ENCODE measurements around the gene COQ6. TPM values are rescaled to one million over a fixed set of nuclear protein-coding genes. Genes with fewer than 3 reads are reported as not detected.
"Not testable (repeated sequence)": the region's sequence is repeated elsewhere in the genome, so short reads cannot be mapped to it uniquely, and the experiment has no call there.

COQ6 gene
- total RNA-seq, 1 experiment from 2014 or later: 21.9 TPM

DNA sequence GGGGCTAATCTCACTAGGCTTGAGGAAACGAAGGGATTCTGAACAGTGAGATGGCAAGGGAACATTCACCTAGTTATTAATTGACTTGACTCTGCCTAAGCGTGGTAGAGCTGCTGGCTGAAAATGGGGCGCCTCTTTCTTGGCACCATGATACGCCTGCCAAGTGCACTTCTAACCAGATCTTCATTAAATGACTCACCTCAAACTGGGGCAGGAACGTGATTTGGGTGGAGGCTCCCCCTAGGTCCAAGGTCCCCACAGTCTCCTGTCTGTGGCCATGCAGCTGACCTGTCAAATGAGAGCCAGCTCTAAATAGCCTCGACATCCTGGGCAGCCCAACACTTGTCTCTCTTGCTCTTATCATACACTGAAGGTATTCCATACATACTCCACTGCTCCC lies 26.0 kb downstream of the COQ6 start:
- Mint-ChIP-seq H3K27me3 (ENCODE audit: unreplicated experiment) (no peaks in the 10 kb centered on the region), H3K27ac (ENCODE audit: unreplicated experiment) (no peak overlapping the region), H3K4me1 (ENCODE audit: low read depth, unreplicated experiment) (peaks cover 39% of the 10 kb centered on the region), H3K4me3 (ENCODE audit: low read depth, unreplicated experiment) (no peak overlapping the region), H3K36me3 (ENCODE audit: insufficient read depth, unreplicated experiment) (peaks cover 6% of the 10 kb centered on the region), H3K9me3 (ENCODE audit: low read depth, unreplicated experiment) (no peaks in the 10 kb centered on the region)
- CTCF ChIA-PET: interaction anchor here (0.7 kb wide), 2 partner anchors 40 to 918 kb away, joined by 3 to 4 read pairs; partner anchors contain the start of gene RBM25
- intact Hi-C loops (cut with micrococcal nuclease; ENCODE audit: unreplicated experiment): no loop called here
- TF ChIP-seq, protein P1, sequence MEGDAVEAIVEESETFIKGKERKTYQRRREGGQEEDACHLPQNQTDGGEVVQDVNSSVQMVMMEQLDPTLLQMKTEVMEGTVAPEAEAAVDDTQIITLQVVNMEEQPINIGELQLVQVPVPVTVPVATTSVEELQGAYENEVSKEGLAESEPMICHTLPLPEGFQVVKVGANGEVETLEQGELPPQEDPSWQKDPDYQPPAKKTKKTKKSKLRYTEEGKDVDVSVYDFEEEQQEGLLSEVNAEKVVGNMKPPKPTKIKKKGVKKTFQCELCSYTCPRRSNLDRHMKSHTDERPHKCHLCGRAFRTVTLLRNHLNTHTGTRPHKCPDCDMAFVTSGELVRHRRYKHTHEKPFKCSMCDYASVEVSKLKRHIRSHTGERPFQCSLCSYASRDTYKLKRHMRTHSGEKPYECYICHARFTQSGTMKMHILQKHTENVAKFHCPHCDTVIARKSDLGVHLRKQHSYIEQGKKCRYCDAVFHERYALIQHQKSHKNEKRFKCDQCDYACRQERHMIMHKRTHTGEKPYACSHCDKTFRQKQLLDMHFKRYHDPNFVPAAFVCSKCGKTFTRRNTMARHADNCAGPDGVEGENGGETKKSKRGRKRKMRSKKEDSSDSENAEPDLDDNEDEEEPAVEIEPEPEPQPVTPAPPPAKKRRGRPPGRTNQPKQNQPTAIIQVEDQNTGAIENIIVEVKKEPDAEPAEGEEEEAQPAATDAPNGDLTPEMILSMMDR (IDR thresholded peaks at IDR 0.05; ENCODE audit: unreplicated experiment): no peak
- BruUV-seq (replicated peaks): no TSS peak
- no peak for DNase-seq

DNA sequence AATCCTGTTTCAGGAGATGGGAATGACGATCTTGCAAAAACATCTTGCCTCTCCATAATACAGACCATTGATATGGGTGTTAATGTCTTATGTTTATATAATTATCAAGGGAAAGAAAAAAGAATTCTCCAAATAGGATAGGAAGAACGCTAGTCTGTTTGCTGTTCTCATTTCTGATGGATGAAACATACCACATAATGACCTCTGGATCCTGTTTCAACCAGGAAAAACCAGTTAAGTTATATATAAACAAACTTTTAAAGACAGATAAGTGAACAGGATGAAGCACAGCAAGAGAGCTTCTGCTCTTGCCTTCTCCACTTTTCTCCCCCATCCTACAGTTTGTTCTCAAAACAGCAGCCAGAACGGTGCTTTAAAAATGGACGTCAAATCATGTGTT lies 27.8 kb downstream of the COQ6 start:
- Mint-ChIP-seq H3K27ac (ENCODE audit: unreplicated experiment) (no peak overlapping the region), H3K4me1 (ENCODE audit: low read depth, unreplicated experiment) (peaks cover 39% of the 10 kb centered on the region), H3K4me3 (ENCODE audit: low read depth, unreplicated experiment) (no peak overlapping the region), H3K9me3 (ENCODE audit: low read depth, unreplicated experiment) (no peaks in the 10 kb centered on the region), H3K27me3 (ENCODE audit: unreplicated experiment) (no peaks in the 10 kb centered on the region), H3K36me3 (ENCODE audit: insufficient read depth, unreplicated experiment) (peaks cover 1% of the 10 kb centered on the region)
- TF ChIP-seq, protein P1 (IDR thresholded peaks at IDR 0.05; ENCODE audit: unreplicated experiment): no peak
- CTCF ChIA-PET: no interaction called here
- BruUV-seq (replicated peaks): no TSS peak
- no peak for DNase-seq
- intact Hi-C loops (cut with micrococcal nuclease; ENCODE audit: unreplicated experiment): no loop called here

DNA sequence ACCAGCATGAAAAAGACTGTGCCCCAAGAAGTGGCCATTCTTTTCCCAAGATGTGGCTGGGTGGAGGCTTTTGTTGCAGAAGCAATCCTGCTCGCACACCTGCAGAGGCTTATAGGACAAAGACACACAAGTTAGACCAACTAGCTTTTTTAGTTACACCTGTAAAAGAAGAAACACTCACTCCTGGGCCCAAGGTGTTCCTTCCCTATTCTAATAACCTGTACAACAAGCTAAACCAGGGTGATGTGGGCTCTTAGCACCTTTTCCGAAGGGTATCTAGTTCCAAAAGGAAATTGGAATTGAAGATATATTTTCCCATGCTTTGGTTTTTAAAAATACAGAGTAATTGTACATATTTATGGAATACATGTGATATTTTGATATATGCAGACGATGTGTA lies 38.0 kb downstream of the COQ6 start:
- Mint-ChIP-seq H3K9me3 (ENCODE audit: low read depth, unreplicated experiment) (no peaks in the 10 kb centered on the region), H3K27ac (ENCODE audit: unreplicated experiment) (no peak overlapping the region), H3K4me1 (ENCODE audit: low read depth, unreplicated experiment) (no peaks in the 10 kb centered on the region), H3K36me3 (ENCODE audit: insufficient read depth, unreplicated experiment) (peaks cover 5% of the 10 kb centered on the region), H3K27me3 (ENCODE audit: unreplicated experiment) (no peaks in the 10 kb centered on the region), H3K4me3 (ENCODE audit: low read depth, unreplicated experiment) (no peak overlapping the region)
- DNase-seq: no peak
- CTCF ChIA-PET: interaction anchor here (0.6 kb wide), 1 partner anchor 15 kb away, joined by 3 read pairs; no protein-coding TSS in a partner anchor
- TF ChIP-seq, protein P1 (IDR thresholded peaks at IDR 0.05; ENCODE audit: unreplicated experiment): no peak
- BruUV-seq (replicated peaks): no TSS peak
- intact Hi-C loops (cut with micrococcal nuclease; ENCODE audit: unreplicated experiment): no loop called here

DNA sequence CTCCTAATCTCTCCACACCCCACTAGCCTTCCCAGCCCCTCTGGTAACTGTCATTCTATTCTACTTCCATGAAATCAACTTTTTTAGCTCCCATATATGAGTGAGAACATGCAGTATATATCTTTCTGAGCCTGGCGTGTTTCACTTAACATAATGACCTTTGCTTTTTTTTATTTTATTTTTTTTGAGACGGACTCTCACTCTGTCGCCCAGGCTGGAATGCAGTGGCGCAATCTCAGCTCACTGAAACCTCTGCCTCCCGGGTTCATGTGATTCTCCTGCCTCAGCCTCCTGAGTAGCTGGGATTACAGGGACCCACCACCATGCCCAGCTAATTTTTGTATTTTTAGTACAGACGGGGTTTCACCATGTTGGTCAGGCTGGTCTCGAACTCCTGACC lies 38.6 kb downstream of the COQ6 start:
- DNase-seq; H3K4me3 Mint-ChIP-seq (ENCODE audit: low read depth, unreplicated experiment); intact Hi-C loops (cut with micrococcal nuclease; ENCODE audit: unreplicated experiment); BruUV-seq (replicated peaks); H3K36me3 Mint-ChIP-seq (ENCODE audit: insufficient read depth, unreplicated experiment); H3K27me3 Mint-ChIP-seq (ENCODE audit: unreplicated experiment); H3K9me3 Mint-ChIP-seq (ENCODE audit: low read depth, unreplicated experiment); H3K4me1 Mint-ChIP-seq (ENCODE audit: low read depth, unreplicated experiment); H3K27ac Mint-ChIP-seq (ENCODE audit: unreplicated experiment): not testable (repeated sequence)
- CTCF ChIA-PET: interaction anchor here (0.6 kb wide), 1 partner anchor 15 kb away, joined by 3 read pairs; no protein-coding TSS in a partner anchor

DNA sequence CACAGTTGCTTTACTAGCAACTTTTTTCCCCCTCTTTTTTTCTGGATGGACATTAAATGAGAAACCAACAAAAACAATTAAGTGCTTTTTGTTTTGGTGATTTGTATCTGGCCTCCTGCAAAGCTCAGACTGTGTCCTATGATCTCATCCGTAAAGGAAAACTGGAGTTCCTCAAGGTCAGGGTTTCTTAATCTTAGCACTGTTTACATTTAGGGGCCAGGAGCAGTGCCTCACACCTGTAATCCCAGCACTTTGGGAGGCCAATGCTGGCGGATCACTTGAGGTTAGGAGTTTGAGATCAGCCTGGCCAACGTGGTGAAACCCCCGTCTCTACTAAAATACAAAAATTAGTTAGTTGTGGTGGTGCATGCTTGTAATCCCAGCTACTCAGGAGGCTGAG lies 41.0 kb downstream of the COQ6 start:
- Mint-ChIP-seq H3K9me3 (ENCODE audit: low read depth, unreplicated experiment) (no peaks in the 10 kb centered on the region), H3K36me3 (ENCODE audit: insufficient read depth, unreplicated experiment) (peaks cover 5% of the 10 kb centered on the region), H3K27ac (ENCODE audit: unreplicated experiment) (no peak overlapping the region), H3K27me3 (ENCODE audit: unreplicated experiment) (no peaks in the 10 kb centered on the region), H3K4me3 (ENCODE audit: low read depth, unreplicated experiment) (no peak overlapping the region), H3K4me1 (ENCODE audit: low read depth, unreplicated experiment) (peaks cover 8% of the 10 kb centered on the region)
- CTCF ChIA-PET: interaction anchor here (0.7 kb wide), 1 partner anchor 415 kb away, joined by 3 read pairs; no protein-coding TSS in a partner anchor
- intact Hi-C loops (cut with micrococcal nuclease; ENCODE audit: unreplicated experiment): no loop called here
- TF ChIP-seq, protein P1 (IDR thresholded peaks at IDR 0.05; ENCODE audit: unreplicated experiment): no peak
- BruUV-seq (replicated peaks): no TSS peak
- no peak for DNase-seq

DNA sequence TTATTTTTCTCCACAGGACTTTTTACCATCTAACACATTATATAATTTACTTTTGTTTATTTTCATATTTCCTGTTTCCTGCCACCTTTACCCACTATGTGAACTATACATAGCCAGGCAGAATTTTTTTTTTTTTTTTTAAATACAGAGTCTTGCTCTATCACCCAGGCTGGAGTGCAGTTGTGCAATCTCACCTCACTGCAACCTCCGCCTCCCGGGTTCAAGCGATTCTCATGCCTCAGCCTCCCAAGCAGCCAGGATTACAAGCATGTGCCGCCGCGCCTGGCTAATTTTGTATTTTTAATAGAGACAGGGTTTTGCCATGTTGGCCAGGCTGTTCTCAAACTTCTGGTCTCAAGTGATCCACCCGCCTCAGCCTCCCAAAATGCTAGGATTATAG lies 44.8 kb downstream of the COQ6 start:
- BruUV-seq (replicated peaks); H3K27me3 Mint-ChIP-seq (ENCODE audit: unreplicated experiment); intact Hi-C loops (cut with micrococcal nuclease; ENCODE audit: unreplicated experiment); H3K27ac Mint-ChIP-seq (ENCODE audit: unreplicated experiment); H3K4me3 Mint-ChIP-seq (ENCODE audit: low read depth, unreplicated experiment); DNase-seq; H3K36me3 Mint-ChIP-seq (ENCODE audit: insufficient read depth, unreplicated experiment); H3K9me3 Mint-ChIP-seq (ENCODE audit: low read depth, unreplicated experiment): not testable (repeated sequence)
- H3K4me1 Mint-ChIP-seq (ENCODE audit: low read depth, unreplicated experiment): peaks cover 34% of the 10 kb centered on the region
- CTCF ChIA-PET: interaction anchor here (0.6 kb wide), 1 partner anchor 12 kb away, joined by 3 read pairs; no protein-coding TSS in a partner anchor

Data from Calu3 (cell line).